C4-2B (cell line): ENCODE results near the gene SLC8A3.

Source experiments
- ZFX ChIP-seq: fragments of 450-650 bp; IDR thresholded peaks from 2 replicates; pipeline ENCODE4 v1.6.1; 2017
- TF ChIP-seq, protein P1 (sequence below): fragments of 450-650 bp; conservative IDR thresholded peaks from 2 replicates; pipeline ENCODE4 v1.5.1; 2017; ENCODE audit warnings: mild to moderate bottlenecking

GRCh38 chr14:70186900-70187451 is 1.8 kb downstream of the SLC8A3 start:
- TF ChIP-seq, protein P1, sequence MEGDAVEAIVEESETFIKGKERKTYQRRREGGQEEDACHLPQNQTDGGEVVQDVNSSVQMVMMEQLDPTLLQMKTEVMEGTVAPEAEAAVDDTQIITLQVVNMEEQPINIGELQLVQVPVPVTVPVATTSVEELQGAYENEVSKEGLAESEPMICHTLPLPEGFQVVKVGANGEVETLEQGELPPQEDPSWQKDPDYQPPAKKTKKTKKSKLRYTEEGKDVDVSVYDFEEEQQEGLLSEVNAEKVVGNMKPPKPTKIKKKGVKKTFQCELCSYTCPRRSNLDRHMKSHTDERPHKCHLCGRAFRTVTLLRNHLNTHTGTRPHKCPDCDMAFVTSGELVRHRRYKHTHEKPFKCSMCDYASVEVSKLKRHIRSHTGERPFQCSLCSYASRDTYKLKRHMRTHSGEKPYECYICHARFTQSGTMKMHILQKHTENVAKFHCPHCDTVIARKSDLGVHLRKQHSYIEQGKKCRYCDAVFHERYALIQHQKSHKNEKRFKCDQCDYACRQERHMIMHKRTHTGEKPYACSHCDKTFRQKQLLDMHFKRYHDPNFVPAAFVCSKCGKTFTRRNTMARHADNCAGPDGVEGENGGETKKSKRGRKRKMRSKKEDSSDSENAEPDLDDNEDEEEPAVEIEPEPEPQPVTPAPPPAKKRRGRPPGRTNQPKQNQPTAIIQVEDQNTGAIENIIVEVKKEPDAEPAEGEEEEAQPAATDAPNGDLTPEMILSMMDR: no peak
- TF ChIP-seq ZFX: no peak
